Endodermal cell (in vitro differentiated cells): ENCODE measurements around the gene NELFA. TPM values are rescaled to one million over a fixed set of nuclear protein-coding genes. Genes with fewer than 3 reads are reported as not detected.

Experiments
- DNase-seq: peaks from one replicate; pipeline ENCODE4 v3.0.0-alpha.2; 2017
- H3K27ac ChIP-seq: 2 replicates; pipeline ENCODE4 v1.5.1; 2013; ENCODE audit warnings: mild to moderate bottlenecking, low read depth, low read length, moderate library complexity
- H3K27me3 ChIP-seq: 2 replicates; pipeline ENCODE4 v1.6.1; 2013; ENCODE audit warnings: mild to moderate bottlenecking, low read length, moderate library complexity; ENCODE audit not compliant: insufficient read depth, control insufficient read depth, poor library complexity, severe bottlenecking
- H3K36me3 ChIP-seq: 2 replicates; pipeline ENCODE4 v1.7.0; 2013; ENCODE audit warnings: mild to moderate bottlenecking, low read length, moderate library complexity; ENCODE audit not compliant: control insufficient read depth, insufficient read depth
- H3K4me1 ChIP-seq: one replicate; pipeline ENCODE4 v1.7.0; 2013; ENCODE audit warnings: low read length; ENCODE audit not compliant: control insufficient read depth, insufficient read depth
- H3K4me3 ChIP-seq: 2 replicates; pipeline ENCODE4 v1.5.1; 2013; ENCODE audit warnings: mild to moderate bottlenecking, low read length, moderate library complexity
- H3K9ac ChIP-seq: 2 replicates; pipeline ENCODE4 v1.6.1; 2013; ENCODE audit warnings: mild to moderate bottlenecking, low read length, moderate library complexity; ENCODE audit not compliant: poor library complexity, severe bottlenecking; ENCODE audit errors: extremely low read depth
- H3K9me3 ChIP-seq: 2 replicates; pipeline ENCODE4 v1.6.1; 2013; ENCODE audit warnings: mild to moderate bottlenecking, low read length, moderate library complexity; ENCODE audit not compliant: control insufficient read depth
- H3K27ac Mint-ChIP-seq: 2 replicates; pipeline ENCODE4 v1.8.0; 2020; ENCODE audit warnings: mixed read lengths
- H3K27me3 Mint-ChIP-seq: 2 replicates; pipeline ENCODE4 v1.8.0; 2021; ENCODE audit warnings: mild to moderate bottlenecking, mixed read lengths; ENCODE audit not compliant: insufficient read depth
- H3K36me3 Mint-ChIP-seq: 2 replicates; pipeline ENCODE4 v1.8.0; 2020; ENCODE audit warnings: low read depth, mixed read lengths
- H3K4me1 Mint-ChIP-seq: 2 replicates; pipeline ENCODE4 v1.8.0; 2020; ENCODE audit warnings: mixed read lengths
- H3K4me3 Mint-ChIP-seq: 2 replicates; pipeline ENCODE4 v1.8.0; 2020; ENCODE audit warnings: mild to moderate bottlenecking, moderate library complexity, mixed read lengths
- H3K9me3 Mint-ChIP-seq: 2 replicates; pipeline ENCODE4 v1.8.0; 2020; ENCODE audit warnings: mild to moderate bottlenecking, mixed read lengths
- WGBS, 2 experiments: methylation state at CpG; one replicate each; pipeline versions ENCODE4 v1.1.5 to v1.1.7; 2013; ENCODE audit warnings: missing lambda C conversion rate in 2 of 2, mixed read lengths in 1 of 2; ENCODE audit not compliant: insufficient coverage in 1 of 2, insufficient read length in 1 of 2; 5-methylcytosine and 5-hydroxymethylcytosine counted together
- total RNA-seq, 2 donors: library from RNA; stranded (reverse); fragmentation: NEBNext Ultra II Directional in 1 of 2; extraction: Animal tissue kit (Norgen Biotek cat#: 25700) in 1 of 2; gene quantifications; 2 replicates in 1 of 2; 3 replicates in 1 of 2; pipeline ENCODE4 v1.2.1, GENCODE V29; 2021
- TF ChIP-seq, protein P1 (sequence below): fragments of 200-600 bp; sonication (generic); conservative IDR thresholded peaks from 2 replicates; pipeline ENCODE4 v1.5.0; 2021; ENCODE audit warnings: antibody characterized with exemption, mild to moderate bottlenecking

NELFA gene
- total RNA-seq, 2 donors from 2014 or later, result 54.8 to 60.1 TPM

DNA sequence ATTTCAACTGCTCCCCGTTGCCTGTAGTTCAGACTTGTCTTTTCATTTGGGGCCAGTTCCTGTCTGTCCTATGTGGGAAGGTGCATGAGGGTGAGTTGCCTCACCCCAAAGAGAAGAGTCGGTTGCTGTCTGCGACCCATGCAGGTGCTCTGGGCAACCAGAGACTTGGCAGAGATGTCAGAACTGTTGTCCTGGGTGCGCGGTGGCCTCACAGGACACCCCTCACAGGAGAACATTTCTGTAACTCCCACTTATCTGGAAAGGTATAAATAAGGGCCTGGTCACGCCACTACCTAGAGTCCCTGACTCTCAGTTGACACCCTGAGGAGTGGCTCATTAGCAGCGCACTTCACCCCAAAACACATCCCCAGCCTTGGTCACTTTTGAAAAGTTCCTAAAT lies 40.6 kb upstream of the NELFA start:
- Histone ChIP-seq H3K4me3 (no peak overlapping the region), H3K9me3 (no peaks in the 10 kb centered on the region), H3K36me3 (no peaks in the 10 kb centered on the region), H3K4me1 (no peaks in the 10 kb centered on the region), H3K27ac (no peak overlapping the region), H3K27me3 (peaks cover 10% of the 10 kb centered on the region), H3K9ac (no peak overlapping the region)
- Mint-ChIP-seq H3K27ac (no peak overlapping the region), H3K9me3 (no peaks in the 10 kb centered on the region), H3K4me3 (no peak overlapping the region), H3K36me3 (peaks cover 3% of the 10 kb centered on the region), H3K4me1 (no peaks in the 10 kb centered on the region), H3K27me3 (peaks cover 26% of the 10 kb centered on the region)
- no peak for DNase-seq
- TF ChIP-seq, protein P1, sequence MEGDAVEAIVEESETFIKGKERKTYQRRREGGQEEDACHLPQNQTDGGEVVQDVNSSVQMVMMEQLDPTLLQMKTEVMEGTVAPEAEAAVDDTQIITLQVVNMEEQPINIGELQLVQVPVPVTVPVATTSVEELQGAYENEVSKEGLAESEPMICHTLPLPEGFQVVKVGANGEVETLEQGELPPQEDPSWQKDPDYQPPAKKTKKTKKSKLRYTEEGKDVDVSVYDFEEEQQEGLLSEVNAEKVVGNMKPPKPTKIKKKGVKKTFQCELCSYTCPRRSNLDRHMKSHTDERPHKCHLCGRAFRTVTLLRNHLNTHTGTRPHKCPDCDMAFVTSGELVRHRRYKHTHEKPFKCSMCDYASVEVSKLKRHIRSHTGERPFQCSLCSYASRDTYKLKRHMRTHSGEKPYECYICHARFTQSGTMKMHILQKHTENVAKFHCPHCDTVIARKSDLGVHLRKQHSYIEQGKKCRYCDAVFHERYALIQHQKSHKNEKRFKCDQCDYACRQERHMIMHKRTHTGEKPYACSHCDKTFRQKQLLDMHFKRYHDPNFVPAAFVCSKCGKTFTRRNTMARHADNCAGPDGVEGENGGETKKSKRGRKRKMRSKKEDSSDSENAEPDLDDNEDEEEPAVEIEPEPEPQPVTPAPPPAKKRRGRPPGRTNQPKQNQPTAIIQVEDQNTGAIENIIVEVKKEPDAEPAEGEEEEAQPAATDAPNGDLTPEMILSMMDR, result no peak
- 82 to 97% methylated on average over 4 to 7 of the region's 7 CpGs for WGBS, 2 experiments

DNA sequence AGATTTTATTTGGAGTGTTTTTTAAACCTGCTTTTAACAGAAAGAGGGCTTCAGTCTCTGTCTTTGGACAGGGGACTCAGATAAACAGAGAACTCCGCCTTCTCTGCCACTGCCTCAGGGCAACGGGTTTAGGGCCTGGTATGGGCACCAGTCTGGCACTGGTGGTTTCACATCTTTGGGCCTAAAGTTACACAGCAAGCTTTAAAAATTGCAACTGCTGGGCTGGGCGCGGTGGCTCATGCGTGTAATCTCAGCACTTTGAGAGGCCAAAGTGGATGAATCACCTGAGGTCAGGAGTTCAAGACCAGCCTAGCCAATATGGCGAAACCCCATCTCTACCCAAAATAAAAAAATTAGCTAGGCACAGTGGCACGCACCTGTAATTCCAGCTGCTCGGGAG lies 40.1 kb upstream of the NELFA start:
- TF ChIP-seq, protein P1, result no peak
- peaks cover 22% of the 10 kb centered on the region for H3K27me3 Mint-ChIP-seq
- H3K9me3 Mint-ChIP-seq, result no peaks in the 10 kb centered on the region
- DNase-seq, result no peak
- 91 to 95% methylated on average over 8 of the region's 8 CpGs for WGBS, 2 experiments
- H3K4me3 Mint-ChIP-seq, result no peak overlapping the region
- no peaks in the 10 kb centered on the region for H3K36me3 ChIP-seq
- no peak overlapping the region for H3K9ac ChIP-seq
- no peaks in the 10 kb centered on the region for H3K4me1 Mint-ChIP-seq
- peaks cover 4% of the 10 kb centered on the region for H3K36me3 Mint-ChIP-seq
- H3K27me3 ChIP-seq, result peaks cover 10% of the 10 kb centered on the region
- no peak overlapping the region for H3K27ac ChIP-seq
- no peaks in the 10 kb centered on the region for H3K4me1 ChIP-seq
- H3K4me3 ChIP-seq, result no peak overlapping the region
- H3K9me3 ChIP-seq, result no peaks in the 10 kb centered on the region
- no peak overlapping the region for H3K27ac Mint-ChIP-seq

DNA sequence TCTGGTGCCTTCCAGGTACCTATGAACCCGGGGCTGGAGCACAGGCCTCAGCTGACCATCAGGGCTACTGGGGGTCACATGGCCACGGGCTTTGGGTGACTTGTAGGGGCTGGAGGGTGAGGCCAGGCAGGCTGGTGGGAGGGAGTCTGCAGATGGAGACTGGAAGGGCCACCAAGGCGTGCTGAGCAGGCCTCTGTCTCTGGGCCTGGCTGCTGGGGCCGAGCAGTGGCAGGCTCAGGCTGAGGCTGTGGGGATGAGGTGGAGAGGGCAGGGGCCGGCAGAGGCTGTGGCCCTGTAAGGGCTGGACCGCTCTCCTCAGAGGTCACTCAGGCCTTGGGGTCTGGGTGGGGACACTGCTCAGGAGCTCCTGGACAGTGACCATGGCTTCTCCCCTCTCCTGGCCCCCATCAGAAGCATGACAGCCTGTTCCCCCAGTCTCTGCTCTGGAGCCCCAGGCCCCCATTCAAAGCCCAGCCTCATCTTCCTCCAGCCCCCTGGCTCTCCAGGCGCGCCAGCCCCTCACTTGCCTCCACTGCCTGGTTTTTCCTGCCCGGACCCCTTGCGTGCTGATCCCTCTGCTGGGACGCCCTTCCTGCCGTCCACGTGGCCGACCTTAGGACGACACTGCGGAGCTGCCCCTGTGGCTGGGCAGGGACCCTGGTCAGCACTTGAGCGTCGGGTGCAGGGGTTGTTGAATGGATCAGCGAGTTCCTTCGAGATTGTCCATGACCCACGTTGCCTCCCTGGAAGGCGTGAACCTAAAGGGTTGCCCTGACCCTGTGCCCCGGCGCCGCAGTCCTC lies 39.2 kb upstream of the NELFA start:
- DNase-seq, result peak; percentile 26
- Histone ChIP-seq H3K36me3 (no peaks in the 10 kb centered on the region), H3K27me3 (peaks cover 13% of the 10 kb centered on the region), H3K4me1 (no peaks in the 10 kb centered on the region), H3K27ac (no peak overlapping the region), H3K9ac (no peak overlapping the region), H3K9me3 (no peaks in the 10 kb centered on the region), H3K4me3 (no peak overlapping the region)
- Mint-ChIP-seq H3K36me3 (peaks cover 4% of the 10 kb centered on the region), H3K4me3 (no peak overlapping the region), H3K4me1 (no peaks in the 10 kb centered on the region), H3K9me3 (no peaks in the 10 kb centered on the region), H3K27ac (no peak overlapping the region), H3K27me3 (peaks cover 24% of the 10 kb centered on the region)
- TF ChIP-seq, protein P1, result no peak
- WGBS, 2 experiments, result 89 to 93% methylated on average over 20 to 25 of the region's 25 CpGs
